HL-60/S4 (cell line): Measurements from ENCODE around the gene CRYBB3.

ENCODE experiments used
- in situ Hi-C: fragments of 300-500 bp; cut with MboI; formaldehyde crosslinking; loops from 2 replicates; pipeline ENCODE4 v1.14.3; 2022; ENCODE audit warnings: low sequenced_read_pairs

Gene CRYBB3

DNA sequence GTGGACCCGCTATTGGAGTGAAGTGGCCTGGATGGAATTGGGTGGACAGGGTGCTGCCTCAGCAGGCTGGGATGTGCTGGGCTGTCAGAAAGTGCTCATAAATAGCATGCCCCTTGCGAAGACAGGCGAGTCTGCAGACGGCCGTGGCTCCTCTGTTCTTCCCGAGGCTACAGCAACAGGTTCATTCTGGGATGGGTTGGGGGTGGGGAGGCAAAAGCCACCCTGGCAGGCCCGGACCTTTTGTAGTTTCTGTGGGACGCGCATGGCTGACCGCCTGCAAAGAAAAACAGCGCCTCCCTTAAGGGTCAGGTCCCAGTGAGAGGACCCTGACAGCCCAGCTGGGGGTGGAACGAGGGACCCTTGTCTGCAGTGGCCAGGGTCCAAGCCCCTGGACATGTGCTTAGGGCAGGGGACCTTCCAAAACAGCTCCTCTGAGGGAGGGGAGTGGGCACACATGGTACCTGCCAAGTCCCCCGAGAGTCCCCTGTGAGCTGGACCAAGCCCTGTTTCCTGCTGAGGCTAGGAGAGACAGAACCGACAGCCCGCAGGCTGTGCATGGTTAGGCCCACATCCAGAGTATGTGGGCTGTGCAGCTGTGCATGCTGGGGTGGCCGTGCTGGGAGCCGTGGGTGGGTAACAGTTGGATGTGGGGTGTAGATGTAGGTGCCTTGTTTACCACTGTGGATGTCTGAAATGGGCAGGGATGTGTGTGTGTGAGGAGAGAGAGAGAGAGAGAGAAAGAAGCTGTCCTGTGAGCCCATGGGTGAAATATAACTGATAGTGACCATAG lies at the start of gene CRYBB3:
CRYBB3 (plus strand) TSS at position 128 of the 790 bp plus-strand sequence. CDS start 1,539 bp downstream, outside the sequence.
- in situ Hi-C loops: no loop called here

DNA sequence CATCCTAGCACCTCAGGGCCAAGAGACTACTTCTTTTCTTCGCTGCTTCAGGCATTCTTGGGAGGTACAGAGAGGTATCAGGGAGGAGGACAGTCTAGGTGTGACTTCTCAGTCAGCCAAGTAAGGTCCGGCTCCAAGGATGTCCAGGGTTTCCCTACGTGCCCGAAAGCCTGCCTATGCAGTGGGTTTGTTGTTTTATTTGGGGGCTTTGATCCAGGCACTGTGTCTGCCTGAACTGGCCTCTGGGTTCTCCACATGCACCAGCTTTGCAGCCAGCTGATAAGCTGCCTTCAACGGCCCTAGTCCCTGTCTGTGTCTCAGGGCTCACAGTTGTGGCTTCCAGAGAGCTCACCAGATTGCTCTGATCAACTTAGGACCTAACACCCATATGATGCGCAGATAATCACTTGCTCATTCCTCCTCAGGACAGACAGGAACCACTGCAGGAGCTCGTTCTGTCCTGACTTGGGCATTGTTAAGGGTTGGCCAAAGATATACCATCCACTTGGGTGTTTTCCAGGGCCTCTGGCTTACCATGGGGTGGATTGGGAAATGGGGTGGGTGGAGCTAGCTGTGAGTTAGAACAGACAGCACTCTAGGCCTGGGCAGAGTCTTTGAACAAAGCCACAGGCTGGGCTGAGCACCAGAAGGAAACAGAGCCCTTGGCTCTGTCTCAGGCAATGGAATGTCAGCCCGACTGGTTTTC lies 45.5 kb upstream of the CRYBB3 start:
- in situ Hi-C loops: no loop called here

DNA sequence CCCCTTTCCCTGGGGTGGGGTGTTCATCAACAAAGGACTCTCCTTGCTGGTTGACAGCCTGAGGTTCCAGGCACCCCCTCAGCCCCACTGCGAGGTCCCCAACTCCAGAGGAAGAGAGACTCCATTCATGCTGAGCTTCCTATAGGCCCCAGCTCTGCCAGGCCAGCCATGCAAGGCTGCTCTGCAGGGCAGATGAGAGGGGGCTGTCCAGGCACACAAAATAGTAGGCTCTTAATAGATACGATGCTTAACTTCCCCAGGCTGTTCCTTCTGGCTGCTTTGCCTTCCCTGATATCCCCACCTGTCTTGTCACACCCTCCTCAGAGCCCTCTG lies 45.0 kb upstream of the CRYBB3 start:
- in situ Hi-C loops: no loop called here

DNA sequence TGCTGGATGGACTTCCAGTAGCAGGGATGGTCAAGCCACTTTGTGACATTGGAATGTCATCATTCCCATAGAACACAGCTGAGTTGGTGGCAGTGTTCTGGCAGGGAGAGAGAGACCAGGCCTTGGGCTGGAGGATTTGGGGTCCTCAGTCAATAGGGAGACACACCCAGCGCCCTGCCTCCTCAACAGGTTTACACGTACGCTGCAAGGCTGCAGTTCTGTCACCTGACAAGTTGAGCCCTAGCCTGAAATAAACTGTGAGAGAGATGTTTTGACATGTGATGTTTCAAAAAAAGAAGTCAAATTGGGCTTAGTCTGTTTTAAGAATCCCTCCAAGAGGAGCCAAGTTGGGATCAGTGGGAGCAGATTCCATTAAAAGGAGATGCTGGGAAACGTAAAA lies 42.9 kb upstream of the CRYBB3 start:
- in situ Hi-C loops: no loop called here

DNA sequence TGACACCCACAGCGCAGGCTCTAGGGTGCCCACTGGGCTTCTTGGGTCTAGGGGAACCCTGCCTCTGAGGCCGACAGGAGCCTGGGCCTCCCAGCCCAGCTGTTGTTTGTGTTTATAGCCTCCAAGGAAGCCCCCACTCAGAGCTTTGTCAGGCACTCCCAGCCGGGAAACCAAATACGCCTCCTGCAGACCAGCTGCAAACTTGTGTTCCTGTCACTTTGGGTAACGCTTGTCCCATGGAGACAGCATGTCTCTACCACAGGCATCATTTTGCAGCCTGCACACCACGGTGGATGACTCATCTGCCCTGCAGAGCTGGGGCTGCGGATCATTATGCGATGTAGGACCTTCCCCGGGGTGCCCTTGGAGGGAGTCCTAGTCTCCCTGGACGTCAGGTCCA lies 40.6 kb upstream of the CRYBB3 start:
- in situ Hi-C loops: no loop called here

DNA sequence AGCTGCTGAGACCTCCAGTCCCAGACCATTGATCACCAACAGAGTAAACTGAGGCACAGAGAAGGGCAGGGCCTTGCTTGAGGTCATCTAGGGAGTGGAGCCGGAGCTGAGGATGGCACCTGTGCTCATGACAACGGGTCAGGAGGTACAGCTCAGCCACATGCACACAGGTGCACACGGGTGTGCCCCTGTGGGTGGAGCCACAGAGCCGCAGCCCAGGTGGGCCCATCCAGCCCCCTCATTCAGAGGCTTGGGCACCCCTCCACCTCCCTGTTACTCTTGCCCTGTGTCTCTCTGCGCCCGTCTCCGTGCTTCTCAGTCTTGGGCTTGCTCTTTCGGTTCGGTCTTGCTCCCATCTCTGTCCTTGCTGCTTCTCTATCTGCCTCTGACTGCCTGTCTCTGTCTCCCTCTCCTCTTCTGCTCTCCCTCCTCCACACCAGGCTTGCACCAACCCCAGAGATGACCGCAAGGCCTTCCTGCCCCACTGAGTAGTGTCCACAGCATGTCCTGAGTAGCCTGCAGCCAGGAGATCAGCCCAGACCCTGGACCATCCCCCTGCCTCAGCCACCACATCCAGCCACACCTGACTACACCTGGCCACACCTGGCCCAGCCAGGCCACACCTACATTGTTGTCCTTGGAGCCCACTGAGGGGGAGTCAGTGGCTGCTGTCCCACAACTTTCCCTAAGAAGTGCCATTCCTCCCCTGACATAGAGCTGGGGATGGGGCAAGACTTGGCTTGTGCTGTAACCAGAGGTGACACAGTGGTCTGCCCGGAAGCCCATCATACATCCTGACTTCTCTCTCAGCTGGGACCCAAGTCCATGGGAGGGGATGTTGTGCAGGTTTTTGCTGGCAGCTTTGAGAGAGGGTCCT lies 39.3 kb upstream of the CRYBB3 start:
- in situ Hi-C loops: no loop called here

DNA sequence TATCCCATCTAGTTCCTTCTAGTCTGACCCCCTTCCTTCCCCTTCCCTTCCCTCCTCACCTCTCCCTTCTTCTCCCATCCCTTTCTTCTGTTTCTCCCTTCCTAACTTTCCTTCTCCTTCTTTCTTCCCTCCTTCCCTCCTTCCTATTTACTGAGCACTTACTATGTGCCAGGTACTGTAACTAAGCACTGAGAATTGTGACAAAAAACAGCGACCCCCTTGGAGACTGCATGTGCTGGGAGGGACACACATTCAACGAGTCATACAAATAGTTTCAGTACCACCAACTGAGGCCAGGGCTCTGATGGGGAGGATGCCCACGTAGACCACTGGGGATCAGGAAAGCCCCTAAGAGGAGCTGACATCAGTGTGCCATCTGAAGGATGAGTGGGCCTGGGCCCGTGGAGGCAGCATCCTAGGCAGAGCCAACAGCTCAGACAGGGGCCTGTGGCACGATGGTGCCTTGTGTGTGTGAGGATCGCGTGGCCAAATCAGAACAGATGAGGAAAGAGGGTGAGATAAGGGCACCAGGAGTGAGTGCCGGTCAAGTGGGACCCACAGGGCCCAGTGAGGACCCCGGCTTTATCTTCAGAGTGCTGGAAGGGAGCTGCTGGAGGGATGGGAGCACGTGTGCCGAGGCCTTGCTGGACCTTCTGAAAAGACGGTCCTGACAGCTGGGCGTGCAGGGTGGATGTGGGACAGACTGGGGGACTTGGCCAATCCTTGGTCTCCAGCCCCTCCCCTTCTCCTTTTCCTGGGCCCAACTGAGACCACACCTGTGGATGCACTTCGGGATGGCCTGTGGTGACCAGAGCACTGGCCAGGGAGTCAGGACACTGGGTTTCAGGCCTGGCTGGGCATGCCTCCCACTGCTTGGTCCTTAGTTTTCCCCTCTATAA lies 38.4 kb upstream of the CRYBB3 start:
- in situ Hi-C loops: no loop called here

DNA sequence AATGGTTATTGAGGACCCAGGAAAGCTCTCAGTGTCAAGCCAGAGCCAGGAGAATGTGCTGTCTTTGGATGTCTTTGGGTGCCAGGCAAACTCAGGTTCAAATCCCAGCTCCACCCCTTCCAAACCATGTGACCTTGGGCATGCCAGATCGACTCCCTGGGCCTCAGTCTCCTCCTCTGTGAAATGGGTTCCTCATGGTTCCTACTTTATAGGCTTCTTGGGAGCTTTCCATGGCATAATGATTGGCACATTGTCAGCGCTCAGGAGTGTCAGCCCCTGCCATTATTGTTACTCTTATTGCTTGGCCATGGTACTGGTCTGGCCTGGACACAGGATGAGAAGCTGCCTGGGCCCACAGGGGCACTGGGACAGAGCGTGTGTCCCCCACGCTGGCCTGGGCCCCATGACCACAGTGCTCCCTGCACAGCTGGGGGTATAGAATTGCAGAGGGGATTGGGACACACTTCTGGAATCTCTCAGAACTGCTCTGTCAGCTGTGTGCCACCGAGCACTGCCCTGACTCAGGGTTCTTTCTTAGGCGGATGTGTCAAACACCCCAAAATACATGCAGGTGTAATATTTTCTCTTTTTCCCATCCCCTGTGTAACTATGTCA lies 37.6 kb upstream of the CRYBB3 start:
- in situ Hi-C loops: no loop called here

DNA sequence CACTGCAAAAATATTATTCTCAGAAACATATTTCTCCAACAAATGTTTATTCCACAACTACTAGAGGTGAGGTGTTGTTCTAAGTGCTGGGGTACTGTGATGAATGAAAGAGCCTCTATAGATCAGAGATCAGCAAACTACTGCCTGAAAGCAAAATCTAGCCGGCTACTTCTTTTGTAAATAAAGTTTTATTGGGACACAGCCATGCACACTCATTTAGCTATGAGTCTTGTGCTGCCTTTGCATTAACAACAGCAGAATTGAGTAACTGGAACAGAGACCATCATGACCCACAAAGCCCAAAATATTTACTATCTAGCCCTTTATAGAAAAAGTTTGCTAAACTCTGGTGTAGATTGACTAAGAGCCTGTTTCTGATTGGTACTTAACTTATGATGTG lies 37.1 kb upstream of the CRYBB3 start:
- in situ Hi-C loops: no loop called here

DNA sequence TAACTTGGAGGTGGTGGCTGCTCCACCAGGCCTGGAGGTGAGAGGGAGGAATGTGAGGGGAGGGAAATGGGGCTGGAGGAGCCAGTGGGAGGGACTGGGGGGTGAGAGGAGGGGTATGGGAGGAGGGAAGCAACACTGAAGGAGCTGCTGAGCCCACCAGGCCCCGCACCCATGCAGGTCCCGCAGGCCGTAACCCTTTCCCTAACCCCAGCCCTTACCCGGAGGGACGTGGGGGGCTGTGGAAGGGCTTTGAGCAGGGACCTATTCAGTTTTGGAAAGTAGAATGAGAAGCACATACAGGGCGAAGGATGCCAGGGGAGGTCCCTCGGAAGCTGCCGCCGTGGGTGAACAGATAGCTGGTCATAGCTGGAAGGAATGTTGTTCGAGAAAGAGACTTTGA lies 33.9 kb upstream of the CRYBB3 start:
- in situ Hi-C loops: no loop called here

DNA sequence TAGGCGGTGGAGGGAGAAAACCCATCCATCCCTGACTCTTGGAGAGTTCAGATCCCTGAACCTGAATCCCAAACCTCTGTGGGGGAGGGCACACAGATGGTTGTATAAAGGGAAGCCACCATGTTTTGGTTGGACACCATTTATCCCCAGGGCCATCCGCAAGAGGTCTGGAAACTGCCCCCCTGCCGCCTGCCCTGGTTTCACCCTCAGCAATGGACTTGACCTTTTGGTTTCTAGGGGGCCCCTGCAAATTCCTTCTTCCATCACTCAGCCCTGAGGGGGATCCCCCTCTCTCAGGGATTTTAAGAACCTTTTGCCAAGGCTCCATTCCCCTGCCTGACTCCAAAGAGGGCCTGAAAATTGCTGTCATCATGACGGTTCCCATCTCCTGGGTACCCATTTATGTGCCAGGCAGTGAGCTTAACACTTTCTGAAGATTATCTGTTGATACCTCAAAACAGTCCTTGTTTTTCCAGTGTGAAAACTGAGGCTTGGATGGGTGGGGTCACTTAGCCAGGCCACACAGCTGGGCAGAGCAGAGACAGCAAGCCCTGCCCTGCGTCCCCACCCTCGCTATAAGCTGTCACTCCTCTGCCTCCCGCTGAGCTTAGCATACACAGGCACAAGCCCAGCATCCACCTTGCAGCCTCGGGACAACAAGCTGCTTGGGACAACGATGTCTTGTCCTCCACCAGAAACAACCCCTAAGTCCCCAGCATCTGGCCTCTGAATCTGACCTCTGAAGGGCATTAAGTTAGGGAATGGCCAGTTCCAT lies 33.2 kb upstream of the CRYBB3 start:
- in situ Hi-C loops: no loop called here

DNA sequence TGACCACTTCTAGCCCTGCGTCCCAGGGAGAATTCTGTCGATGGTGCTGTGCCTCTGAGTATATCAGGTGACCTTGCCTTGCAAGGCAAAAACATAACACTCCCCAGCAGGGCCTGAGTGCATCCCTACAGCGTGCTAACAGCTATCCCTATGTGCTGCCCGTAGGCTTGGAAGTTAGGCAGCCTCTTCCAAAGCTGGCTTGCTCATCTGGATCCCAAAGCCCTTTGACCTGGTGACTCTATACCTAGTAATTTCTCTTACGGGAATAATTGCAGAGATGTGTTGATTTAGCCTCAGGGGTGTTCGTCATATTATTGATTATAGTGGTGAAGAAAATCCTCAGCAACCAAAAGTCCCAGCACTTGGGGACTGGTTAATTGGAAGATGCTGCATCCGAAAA lies 32.6 kb upstream of the CRYBB3 start:
- in situ Hi-C loops: no loop called here

DNA sequence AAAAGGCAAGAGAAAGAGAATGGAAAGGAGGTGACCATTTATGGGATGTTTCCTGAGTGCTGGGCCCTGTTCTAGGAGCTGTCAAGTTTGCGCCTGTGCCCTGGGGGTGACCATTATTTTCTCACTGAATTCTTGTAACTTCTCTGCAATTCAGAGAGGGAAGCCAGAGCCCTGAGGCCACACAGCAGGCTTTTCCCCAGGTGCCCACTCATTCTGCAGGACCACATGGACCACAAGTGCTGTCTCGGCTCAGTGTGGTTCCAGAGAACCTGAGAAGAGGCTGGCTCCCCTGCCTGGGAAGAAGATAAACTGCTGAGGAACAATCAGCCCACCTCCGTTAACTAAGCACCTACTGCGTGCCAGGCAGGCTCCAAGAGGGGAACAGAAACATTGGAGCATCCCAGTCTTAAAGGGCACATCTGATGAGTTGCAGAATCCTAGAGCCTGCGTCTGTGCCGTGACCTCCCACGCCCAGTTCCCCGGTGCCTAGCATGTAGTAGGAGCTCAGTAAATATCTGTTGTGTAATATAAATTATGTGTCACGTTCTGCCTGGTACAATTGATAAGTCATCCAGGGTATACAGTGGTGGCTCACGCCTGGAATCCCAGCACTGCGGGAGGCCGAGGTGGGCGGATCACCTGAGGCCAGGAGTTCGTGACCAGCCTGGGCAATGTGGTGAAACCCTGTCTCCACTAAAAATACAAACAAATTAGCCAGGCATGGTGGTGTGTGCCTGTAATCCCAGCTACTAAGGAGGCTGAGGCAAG lies 31.6 kb upstream of the CRYBB3 start:
- in situ Hi-C loops: no loop called here

DNA sequence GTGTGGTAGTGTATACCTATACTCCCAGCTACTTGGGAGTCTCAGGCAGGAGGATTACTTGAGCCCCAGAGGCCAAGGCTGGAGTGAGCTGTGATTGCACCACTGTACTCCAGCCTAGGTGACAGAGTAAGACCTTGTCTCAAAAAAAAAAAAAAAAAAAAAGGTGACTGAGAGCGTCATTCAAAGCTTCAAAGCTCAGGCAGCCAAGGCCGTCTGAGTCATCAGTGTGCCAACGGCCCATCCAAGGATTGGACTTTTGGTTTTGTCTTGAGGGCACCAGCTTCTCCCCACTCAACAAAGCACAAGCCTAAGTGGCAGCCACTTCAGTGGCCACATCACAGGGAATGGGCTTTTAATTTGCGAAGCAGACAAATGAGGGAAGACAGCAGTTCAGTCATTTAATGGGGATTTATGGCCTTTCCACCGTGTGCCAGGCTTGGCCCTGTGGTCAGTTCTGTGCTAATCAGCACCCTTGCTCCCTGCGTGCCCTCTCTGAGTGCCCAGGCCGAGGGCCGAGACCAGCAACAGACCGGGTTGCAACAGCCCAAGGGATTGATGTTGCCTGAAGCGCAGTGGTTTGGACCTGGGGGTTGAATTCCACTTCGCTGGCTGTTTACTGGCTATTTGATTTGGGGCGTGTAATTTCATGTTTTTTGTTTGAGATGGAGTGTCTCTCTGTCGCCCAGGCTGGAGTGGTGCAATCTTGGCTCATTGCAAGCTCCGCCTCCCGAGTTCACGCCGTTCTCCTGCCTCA lies 30.2 kb upstream of the CRYBB3 start:
- in situ Hi-C loops: no loop called here

DNA sequence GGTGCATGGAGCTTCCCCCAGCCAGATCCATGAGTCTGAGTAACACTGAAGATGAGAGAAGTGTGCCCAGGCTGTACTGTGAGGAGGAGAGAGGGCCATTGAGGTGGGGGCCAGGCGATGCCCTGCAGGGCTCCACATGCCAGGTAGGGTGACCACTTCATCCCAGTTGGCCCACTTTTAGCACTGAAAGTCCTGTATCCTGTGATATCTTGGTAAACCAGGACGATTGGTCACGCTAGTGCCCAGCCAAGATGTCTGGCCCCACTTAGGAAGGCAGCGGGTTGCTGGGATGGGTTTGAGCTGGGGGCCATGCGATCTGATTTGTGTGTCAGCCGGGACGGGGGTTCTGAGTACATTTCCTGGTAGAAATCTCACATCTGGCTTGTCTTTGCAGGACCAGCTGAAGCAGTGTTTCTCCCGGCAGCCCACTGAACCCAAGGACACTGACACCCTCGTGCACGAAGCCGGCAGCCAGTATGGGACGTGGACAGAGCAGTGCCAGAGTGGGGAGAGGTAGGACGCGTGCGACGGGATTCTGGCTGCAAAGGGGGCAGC lies 29.2 kb upstream of the CRYBB3 start:
- in situ Hi-C loops: no loop called here

DNA sequence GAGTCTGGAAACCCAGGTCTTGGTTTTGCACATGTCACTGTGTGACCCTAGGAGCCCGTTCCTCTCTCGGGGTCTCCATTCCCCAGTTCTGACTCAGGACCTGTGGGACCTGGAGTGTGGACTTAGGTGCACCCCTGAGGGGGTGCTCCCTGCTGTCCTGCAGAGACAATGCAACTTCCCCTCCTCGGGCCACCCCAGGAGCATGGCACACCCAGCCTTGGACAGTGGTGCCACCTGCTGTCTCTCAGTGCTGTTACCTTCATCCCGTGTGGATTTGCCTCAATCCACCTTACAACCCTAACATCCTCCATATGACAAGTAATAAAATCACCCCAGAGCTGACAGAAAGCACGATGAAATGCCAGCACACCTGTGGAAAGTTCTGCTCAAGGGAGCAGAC lies 27.5 kb upstream of the CRYBB3 start:
- in situ Hi-C loops: no loop called here

DNA sequence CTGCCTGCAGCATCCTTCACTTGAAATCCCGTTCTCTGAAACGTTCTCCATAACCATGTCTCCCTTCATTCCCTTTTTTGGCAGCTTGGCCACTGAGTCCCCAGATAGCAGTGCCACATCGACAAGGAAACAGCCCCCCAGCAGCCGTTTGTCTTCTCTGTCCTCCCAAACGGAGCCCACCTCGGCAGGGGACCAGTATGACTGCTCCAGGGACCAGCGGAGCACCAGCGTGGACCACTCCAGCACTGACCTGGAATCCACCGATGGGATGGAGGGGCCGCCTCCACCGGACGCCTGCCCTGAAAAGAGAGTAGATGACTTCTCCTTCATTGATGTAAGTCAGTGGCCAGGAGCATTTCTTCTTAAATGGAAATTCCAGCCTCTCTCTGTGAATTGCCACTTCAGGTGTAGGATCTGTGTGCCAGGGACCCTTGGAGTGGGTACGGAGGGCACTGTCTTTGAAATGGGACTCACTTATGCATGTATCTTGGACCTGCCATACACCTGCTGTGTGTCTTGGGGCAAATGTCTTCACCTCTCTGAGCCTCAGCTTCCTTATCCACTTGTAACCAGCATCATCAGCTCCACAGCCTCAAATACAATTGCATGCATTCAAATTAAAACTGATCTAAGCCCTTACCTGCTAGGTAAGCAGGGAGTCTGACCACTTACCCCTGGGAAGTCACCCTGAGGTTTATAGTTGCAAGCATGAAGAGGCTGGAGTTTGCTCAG lies 25.3 kb upstream of the CRYBB3 start:
- in situ Hi-C loops: no loop called here
